H1 (cell line): Measurements from ENCODE around the gene TAMALIN. TPM values are rescaled to one million over a fixed set of nuclear protein-coding genes. Genes with fewer than 3 reads are reported as not detected.

Source experiments
- GTF2F1 ChIP-seq: IDR thresholded peaks from 2 replicates; pipeline ENCODE4 v1.6.1; 2012; ENCODE audit warnings: low read depth, low read length, improper control_type of control experiment, borderline replicate concordance
- KDM1A ChIP-seq: fragments of 200-600, 300-600 bp; sonication (generic); IDR thresholded peaks from 2 replicates; pipeline ENCODE4 v1.7.1; 2016; ENCODE audit warnings: mild to moderate bottlenecking, low read length, borderline replicate concordance
- polyA plus RNA-seq, 7 experiments: library from polyadenylated mRNA; depleted of rRNA in 3 of 7; stranded (reverse) in 5 of 7; unstranded in 2 of 7; fragments of >200 nt in 5 of 7; fragments of 200-250 nt in 2 of 7; gene quantifications; 1 replicate in 5 of 7; 2 replicates in 1 of 7; 4 replicates in 1 of 7; pipeline versions ENCODE4 v1.2.1 to v1.2.3, GENCODE V29; 2011 to 2013; ENCODE audit warnings: missing spikeins in 2 of 7, mixed read lengths in 2 of 7
- total RNA-seq: library from RNA; stranded (reverse); fragmentation: NEBNext Ultra II Directional; extraction: Animal tissue kit (Norgen Biotek cat#: 25700); gene quantifications from 2 replicates; pipeline ENCODE4 v1.2.1, GENCODE V29; 2021
- TF ChIP-seq, protein P1 (sequence below): fragments of 300-600 bp; sonication (generic); IDR thresholded peaks from 2 replicates; pipeline ENCODE4 v1.7.1; 2012; ENCODE audit warnings: low read length, moderate library complexity, mild to moderate bottlenecking, inconsistent platforms; ENCODE audit not compliant: insufficient replicate concordance
- TF ChIP-seq, protein P2 (sequence below): IDR thresholded peaks from 2 replicates; pipeline ENCODE4 v1.6.1; 2012; ENCODE audit warnings: low read length, inconsistent platforms

The TAMALIN gene
- total and polyA plus RNA-seq, 2 of the 8 experiments (the other 6 are each of a cell fraction or from before 2014, with no cell fraction given) = 2.6 to 4.9 TPM

DNA sequence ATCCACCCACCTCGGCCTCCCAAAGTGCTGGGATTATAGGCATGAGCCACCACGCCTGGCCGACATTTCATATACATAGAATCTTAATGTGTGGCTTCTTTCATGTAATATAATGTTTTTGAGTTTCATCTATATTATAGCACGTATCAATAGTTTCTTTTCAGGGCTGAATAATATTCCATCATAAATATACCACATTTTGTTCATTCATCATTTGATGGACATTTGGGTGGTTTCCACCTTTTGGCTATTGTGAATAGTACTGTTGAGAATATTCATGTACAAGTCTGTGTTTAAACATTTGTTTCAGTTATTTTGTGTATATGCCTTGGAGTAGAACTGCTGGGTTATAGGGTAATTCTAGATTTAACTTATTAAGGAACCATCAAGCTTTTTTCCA lies 43.3 kb upstream of the TAMALIN start (continued):
- no peak for TF ChIP-seq KDM1A
- TF ChIP-seq, protein P1, sequence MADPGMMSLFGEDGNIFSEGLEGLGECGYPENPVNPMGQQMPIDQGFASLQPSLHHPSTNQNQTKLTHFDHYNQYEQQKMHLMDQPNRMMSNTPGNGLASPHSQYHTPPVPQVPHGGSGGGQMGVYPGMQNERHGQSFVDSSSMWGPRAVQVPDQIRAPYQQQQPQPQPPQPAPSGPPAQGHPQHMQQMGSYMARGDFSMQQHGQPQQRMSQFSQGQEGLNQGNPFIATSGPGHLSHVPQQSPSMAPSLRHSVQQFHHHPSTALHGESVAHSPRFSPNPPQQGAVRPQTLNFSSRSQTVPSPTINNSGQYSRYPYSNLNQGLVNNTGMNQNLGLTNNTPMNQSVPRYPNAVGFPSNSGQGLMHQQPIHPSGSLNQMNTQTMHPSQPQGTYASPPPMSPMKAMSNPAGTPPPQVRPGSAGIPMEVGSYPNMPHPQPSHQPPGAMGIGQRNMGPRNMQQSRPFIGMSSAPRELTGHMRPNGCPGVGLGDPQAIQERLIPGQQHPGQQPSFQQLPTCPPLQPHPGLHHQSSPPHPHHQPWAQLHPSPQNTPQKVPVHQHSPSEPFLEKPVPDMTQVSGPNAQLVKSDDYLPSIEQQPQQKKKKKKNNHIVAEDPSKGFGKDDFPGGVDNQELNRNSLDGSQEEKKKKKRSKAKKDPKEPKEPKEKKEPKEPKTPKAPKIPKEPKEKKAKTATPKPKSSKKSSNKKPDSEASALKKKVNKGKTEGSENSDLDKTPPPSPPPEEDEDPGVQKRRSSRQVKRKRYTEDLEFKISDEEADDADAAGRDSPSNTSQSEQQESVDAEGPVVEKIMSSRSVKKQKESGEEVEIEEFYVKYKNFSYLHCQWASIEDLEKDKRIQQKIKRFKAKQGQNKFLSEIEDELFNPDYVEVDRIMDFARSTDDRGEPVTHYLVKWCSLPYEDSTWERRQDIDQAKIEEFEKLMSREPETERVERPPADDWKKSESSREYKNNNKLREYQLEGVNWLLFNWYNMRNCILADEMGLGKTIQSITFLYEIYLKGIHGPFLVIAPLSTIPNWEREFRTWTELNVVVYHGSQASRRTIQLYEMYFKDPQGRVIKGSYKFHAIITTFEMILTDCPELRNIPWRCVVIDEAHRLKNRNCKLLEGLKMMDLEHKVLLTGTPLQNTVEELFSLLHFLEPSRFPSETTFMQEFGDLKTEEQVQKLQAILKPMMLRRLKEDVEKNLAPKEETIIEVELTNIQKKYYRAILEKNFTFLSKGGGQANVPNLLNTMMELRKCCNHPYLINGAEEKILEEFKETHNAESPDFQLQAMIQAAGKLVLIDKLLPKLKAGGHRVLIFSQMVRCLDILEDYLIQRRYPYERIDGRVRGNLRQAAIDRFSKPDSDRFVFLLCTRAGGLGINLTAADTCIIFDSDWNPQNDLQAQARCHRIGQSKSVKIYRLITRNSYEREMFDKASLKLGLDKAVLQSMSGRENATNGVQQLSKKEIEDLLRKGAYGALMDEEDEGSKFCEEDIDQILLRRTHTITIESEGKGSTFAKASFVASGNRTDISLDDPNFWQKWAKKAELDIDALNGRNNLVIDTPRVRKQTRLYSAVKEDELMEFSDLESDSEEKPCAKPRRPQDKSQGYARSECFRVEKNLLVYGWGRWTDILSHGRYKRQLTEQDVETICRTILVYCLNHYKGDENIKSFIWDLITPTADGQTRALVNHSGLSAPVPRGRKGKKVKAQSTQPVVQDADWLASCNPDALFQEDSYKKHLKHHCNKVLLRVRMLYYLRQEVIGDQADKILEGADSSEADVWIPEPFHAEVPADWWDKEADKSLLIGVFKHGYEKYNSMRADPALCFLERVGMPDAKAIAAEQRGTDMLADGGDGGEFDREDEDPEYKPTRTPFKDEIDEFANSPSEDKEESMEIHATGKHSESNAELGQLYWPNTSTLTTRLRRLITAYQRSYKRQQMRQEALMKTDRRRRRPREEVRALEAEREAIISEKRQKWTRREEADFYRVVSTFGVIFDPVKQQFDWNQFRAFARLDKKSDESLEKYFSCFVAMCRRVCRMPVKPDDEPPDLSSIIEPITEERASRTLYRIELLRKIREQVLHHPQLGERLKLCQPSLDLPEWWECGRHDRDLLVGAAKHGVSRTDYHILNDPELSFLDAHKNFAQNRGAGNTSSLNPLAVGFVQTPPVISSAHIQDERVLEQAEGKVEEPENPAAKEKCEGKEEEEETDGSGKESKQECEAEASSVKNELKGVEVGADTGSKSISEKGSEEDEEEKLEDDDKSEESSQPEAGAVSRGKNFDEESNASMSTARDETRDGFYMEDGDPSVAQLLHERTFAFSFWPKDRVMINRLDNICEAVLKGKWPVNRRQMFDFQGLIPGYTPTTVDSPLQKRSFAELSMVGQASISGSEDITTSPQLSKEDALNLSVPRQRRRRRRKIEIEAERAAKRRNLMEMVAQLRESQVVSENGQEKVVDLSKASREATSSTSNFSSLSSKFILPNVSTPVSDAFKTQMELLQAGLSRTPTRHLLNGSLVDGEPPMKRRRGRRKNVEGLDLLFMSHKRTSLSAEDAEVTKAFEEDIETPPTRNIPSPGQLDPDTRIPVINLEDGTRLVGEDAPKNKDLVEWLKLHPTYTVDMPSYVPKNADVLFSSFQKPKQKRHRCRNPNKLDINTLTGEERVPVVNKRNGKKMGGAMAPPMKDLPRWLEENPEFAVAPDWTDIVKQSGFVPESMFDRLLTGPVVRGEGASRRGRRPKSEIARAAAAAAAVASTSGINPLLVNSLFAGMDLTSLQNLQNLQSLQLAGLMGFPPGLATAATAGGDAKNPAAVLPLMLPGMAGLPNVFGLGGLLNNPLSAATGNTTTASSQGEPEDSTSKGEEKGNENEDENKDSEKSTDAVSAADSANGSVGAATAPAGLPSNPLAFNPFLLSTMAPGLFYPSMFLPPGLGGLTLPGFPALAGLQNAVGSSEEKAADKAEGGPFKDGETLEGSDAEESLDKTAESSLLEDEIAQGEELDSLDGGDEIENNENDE = no peak
- TF ChIP-seq GTF2F1 = no peak
- TF ChIP-seq, protein P2, sequence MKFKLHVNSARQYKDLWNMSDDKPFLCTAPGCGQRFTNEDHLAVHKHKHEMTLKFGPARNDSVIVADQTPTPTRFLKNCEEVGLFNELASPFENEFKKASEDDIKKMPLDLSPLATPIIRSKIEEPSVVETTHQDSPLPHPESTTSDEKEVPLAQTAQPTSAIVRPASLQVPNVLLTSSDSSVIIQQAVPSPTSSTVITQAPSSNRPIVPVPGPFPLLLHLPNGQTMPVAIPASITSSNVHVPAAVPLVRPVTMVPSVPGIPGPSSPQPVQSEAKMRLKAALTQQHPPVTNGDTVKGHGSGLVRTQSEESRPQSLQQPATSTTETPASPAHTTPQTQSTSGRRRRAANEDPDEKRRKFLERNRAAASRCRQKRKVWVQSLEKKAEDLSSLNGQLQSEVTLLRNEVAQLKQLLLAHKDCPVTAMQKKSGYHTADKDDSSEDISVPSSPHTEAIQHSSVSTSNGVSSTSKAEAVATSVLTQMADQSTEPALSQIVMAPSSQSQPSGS = no peak
